ENCODE measurements around the gene RPL12.

DNA sequence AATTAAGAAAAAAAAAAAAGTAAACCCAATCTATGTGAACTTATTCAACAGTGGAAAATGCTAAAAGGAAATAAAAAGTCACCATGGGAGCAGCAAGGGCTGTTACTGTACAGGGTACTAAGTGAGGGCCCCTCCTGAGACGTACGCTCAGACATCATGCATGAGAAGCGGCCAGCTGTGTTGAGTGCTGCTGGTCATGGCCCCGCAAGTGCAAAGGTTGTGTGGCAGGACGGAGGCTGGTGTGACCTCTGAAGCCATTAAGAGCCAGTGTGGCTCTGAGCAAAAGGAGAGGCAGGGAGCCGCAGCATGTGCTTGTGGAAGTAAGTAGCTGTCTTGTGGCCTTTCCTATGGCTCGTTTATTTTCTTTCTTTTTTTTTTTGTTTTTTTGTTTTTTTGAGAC, 30.1 kb downstream of the RPL12 start:
- TF ChIP-seq, protein P1, sequence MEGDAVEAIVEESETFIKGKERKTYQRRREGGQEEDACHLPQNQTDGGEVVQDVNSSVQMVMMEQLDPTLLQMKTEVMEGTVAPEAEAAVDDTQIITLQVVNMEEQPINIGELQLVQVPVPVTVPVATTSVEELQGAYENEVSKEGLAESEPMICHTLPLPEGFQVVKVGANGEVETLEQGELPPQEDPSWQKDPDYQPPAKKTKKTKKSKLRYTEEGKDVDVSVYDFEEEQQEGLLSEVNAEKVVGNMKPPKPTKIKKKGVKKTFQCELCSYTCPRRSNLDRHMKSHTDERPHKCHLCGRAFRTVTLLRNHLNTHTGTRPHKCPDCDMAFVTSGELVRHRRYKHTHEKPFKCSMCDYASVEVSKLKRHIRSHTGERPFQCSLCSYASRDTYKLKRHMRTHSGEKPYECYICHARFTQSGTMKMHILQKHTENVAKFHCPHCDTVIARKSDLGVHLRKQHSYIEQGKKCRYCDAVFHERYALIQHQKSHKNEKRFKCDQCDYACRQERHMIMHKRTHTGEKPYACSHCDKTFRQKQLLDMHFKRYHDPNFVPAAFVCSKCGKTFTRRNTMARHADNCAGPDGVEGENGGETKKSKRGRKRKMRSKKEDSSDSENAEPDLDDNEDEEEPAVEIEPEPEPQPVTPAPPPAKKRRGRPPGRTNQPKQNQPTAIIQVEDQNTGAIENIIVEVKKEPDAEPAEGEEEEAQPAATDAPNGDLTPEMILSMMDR (conservative IDR thresholded peaks at IDR 0.05 in 1 of 2, IDR thresholded peaks at IDR 0.05 in 1 of 2; ENCODE audit: low read depth in 1 of 2, low read length in 2 of 2) = no peak
- TF ChIP-seq EZH2 (IDR thresholded peaks at IDR 0.05; ENCODE audit: low read length, missing control alignments) = no peak
